Endometrial microvascular endothelial cells (primary cell): Measurements from ENCODE around the gene SPON2. TPM values are rescaled to one million over a fixed set of nuclear protein-coding genes. Genes with fewer than 3 reads are reported as not detected.

Experiments
- in situ Hi-C: cut with HindIII; loops from 2 replicates; pipeline ENCODE4 v1.10.0; 2017; ENCODE audit warnings: low sequenced_read_pairs, low pct_unique_long_range_greater_than_20kb; ENCODE audit errors: inconsistent ontology term
- total RNA-seq: library from RNA; depleted of rRNA; stranded (reverse); fragments of >200 nt; gene quantifications from one replicate; pipeline ENCODE4 v1.2.3, GENCODE V29; 2015; ENCODE audit errors: inconsistent ontology term

SPON2 gene
- total RNA-seq, 1 donor from 2014 or later = 3.3 TPM

DNA sequence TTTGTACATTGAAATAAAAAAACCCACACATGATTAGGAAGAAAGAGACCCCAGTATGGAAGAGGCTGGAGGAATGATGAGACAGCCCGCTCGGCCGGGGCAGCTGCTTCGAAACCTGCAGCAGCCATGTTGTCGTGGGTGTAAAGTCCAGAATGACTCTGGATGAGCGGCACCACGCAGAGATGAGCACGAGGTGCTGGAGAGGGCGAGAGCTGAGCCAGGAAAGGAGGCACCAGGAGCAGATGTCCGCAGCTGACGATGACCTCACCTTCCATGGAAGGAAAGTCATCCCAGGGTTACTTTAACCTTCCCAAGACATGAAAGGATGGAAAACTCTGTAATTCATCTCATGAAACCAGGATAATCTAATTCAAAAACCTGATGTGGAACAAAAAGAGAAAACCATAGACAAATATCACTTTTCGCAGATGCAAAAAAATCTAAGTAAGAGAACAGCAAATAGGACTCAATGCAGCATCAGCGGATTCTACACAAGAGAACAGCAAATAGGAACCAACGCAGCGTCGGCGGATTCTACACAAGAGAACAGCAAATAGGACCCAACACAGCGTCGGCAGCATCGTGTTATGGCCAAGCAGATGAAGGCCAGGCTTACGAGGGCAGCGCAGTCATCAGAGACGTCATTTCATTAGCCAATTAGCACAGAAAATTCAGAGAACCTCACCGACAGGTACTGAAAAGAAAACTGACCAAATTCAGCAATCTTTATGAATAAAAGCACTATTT lies 25.9 kb upstream of the SPON2 start:
- in situ Hi-C loops = no loop called here

DNA sequence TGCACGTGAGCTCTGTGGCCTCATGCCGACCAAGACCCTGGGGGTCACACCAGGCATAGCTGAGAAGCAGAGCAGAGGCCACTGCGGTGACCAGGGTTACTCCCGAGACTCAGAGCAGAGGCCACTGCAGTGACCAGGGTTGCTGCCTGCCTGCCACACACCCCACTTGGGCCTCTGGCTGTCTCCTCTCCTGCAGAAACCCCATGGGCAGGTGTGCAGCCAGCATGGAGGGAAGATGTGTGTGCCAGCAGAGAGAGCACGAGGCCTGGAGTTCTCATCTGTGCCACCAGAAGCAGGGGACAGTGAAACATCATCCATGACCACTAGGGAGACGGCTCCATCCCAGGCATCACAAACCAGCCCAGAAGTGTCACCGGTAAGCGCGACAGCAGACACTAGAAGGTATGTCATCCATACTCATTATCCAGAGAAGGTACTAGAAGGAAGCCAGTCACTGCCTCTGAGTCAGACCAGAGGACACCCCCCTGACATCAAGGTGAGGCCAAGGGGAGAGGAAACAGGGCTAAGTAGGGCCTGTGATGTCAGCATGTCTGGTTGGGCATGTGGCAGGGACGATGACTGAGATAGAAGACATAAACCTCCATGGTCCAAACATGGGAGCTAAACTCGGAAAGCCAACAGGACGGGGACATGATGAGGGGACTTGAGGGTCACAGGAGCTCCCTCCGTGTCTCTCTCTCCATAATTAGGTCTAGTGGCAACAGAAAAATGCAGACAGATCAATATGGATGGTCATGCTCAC lies 24.2 kb upstream of the SPON2 start:
- in situ Hi-C loops = no loop called here

DNA sequence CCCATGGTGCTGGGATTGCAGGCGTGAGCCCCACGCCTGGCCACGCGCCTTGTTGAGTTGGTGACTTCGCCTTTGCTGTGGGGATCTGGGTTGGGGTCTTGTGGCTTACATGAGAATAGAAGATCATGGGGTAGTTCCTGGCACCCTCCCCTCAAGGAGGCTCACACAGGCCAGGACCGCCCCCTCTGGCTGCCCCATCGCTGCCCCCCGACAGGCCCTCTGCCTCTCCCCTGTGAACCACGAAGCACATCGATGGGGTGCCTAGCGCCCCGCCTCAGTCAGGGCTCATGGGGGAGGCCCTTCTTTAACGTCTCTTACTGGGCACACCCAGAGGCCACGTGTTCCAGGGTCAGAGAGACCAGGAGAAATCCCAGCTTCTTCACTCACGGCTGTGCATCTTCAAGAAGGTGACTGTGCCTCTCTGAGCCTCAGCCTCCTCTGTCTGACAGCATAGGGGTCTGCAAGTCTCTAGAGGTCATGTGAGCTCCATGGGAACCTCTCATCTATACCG lies 23.6 kb upstream of the SPON2 start:
- in situ Hi-C loops = no loop called here

DNA sequence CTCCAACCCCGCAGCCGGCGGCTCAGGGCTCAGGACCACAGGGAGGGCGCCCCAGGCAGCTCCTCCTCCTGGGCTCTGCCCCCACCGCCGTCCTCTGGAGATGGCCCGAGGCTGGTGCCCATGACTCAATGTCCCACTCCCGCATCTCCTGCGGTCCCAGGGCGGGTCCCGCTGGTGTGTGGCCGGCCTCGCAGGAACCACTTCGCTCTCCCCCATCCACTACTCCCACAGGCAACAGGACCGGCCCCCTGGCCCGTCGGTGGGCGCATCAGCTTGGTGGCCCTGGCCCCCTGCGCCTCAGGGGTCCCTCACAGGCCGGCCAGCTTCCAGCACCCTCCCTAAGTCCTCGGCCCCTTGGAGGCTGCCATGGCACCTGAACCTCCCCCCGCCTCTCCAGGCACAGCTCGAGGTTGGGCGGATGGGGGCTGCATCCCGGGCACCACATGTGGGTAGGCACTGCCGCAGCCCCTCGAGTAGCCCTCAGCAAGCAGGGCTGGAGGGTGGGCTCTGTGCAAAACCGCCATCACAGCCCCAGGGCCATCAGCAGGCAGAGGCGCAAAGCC lies 22.8 kb upstream of the SPON2 start:
- in situ Hi-C loops = no loop called here

DNA sequence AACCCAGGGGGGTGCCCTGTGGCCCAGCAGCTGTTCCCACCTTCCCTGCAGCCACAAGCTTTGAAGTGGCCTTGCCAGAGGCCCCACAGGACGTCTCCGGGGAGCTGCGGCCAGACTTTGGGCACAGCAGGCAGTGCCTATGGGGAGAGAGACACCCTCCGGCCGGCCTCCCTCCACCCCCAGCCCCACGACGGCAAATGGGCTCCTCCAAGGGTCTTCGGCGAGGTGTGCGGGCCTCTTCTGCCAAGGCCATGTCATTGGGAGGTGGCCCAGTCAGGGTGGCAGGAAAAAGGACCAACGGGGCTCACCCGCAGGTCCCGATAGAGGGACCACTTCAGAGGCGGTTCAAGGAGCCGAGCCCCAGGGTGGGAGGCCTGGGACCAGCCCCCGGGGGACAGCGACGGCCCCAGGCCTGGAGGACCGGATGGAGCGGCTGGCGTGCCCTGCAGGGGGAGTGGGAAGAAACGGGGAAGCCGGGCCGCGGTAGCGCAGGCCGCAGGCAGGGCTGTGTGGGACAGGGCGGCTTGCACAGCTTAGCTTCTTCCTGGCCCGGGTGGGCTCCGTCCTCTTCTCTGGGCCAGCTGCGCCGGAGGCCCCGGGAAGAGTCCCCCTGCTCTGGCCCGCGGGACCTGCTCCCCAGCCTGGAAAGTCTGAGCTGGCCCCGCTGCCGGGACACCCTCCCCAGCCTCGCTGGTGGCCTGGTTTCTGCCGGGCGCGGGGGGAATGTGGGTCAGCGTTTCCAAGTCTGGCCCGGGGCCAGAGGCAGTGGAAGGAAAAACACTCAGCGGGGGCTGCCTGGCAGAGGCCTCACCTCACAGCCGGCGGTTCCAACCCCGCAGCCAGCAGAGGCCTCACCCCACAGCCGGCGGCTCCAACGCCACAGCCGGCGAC lies 21.9 kb upstream of the SPON2 start:
- in situ Hi-C loops = no loop called here

DNA sequence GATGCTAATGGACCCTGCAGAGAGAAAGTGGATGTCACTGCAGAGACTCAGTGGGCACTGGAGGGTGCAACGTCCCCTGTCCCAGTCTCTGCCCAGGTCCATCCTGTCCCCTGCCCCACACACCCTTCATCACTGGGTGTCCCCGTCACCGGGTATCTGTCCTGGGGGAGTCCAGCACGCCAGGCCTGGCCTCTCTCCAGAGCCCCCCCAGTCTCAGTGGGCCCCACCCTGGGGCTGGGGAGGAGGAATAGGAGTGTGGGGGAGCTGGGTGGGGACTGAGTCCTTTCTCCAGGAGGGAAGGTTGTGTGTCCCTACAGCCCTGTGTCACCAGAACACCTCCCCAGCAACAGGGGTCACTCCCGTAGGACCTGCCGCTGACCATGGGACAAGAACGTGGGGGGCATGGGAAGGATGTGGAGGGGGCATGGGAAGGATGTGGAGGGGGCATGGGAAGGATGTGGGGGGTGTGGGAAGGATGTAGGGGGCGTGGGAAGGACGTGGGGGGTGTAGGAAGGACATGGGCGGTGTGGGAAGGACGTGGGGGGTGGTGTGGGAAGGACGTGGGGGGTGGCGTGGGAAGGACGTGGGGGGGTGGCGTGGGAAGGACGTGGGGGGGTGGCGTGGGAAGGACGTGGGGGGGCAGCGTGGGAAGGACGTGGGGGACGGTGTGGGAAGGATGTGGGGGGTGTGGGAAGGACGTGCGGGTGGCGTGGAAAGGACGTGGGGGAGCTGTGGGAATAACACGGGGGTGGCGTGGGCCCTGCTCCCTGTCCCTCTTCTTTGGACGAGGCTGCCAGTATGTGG lies 21.0 kb upstream of the SPON2 start:
- in situ Hi-C loops = no loop called here

DNA sequence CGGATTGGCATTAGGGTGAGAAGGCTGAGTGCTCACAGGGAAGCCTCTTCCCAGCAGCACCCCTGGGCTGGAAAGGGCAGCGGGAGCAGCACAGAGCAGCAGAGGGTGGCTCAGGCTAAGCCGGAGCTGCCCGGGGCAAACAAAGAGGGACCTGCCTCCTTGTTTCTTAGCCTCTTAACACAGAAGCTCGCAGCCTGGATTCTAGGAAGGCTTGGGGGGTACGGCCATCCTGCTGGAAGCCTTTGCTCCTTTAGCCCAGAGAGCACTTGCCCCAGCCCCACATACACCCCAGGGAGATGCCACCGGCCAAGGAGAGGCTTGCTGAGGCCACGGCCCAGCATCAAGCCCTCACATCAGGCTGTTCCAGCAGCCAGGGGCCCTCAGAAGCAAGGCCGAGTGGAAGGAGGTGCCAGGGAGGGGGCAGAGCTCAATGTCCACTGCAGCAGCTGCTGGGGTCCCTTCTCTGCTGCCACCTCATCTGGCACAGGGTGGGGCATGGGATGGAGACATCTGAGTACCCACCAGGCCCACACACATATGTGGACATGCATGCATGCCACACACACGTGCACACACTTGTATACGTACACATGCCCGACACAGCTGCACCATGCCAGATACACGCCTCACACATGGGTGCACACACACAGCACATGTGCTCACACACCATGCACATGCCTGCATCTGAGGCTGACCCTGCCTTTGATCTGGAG lies 20.3 kb upstream of the SPON2 start:
- in situ Hi-C loops = no loop called here

DNA sequence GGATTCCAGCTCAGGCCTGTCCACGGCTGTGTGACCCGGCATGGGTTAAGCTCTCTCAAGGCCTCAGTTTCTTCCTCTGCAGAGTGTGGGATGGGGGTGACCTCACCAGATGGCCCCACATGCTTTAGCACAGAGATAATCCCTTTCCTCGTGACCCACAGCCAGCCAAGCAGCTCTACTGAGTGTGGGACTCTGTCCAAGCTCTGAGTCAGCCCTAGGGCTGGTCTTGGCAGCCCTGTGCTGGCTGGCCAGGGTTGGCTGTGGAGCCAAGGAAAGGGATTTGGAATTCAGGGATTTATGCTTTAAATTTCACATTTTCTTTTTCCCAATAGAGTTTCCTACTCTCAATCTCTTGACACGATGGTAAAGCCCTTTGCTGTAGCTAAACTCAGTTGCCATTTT lies 19.7 kb upstream of the SPON2 start:
- in situ Hi-C loops = no loop called here

DNA sequence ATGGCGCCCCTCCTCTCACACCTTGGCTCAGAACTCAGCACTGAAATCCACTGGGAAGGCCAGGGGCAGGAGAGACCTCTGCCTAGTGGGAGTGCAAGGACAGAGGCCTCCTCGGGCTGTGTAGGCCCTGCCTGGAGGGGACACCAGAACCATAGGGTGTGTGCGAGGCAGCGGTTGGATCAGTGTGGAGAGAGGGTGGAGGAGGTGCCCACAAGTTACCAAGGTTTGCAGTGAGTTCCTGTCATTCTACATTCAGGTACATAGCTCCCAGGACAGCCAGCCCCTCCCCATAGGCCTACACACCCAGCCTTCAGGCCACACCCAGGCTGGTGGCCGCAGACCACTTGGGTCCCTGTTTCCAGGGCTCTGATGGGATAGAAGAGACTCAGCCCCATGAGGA lies 19.2 kb upstream of the SPON2 start:
- in situ Hi-C loops = no loop called here

DNA sequence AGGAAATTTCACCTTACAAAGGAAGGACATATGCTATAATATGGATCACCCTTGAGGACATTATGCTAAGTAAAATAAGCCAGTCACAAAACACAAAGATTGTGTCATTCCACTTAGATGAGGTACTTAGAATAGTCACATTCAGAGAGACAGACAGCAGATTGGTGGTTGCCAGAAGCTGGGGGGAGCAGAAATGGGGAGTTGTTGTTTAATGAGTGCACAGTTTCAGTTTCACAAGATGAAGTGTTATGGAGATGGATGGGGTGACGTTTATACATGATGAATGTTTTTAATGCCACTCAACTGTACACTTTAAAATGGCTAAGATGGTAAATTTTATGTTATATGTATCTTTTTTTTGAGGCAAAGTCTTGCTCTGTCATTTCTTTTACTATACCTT lies 14.8 kb upstream of the SPON2 start:
- in situ Hi-C loops = no loop called here

DNA sequence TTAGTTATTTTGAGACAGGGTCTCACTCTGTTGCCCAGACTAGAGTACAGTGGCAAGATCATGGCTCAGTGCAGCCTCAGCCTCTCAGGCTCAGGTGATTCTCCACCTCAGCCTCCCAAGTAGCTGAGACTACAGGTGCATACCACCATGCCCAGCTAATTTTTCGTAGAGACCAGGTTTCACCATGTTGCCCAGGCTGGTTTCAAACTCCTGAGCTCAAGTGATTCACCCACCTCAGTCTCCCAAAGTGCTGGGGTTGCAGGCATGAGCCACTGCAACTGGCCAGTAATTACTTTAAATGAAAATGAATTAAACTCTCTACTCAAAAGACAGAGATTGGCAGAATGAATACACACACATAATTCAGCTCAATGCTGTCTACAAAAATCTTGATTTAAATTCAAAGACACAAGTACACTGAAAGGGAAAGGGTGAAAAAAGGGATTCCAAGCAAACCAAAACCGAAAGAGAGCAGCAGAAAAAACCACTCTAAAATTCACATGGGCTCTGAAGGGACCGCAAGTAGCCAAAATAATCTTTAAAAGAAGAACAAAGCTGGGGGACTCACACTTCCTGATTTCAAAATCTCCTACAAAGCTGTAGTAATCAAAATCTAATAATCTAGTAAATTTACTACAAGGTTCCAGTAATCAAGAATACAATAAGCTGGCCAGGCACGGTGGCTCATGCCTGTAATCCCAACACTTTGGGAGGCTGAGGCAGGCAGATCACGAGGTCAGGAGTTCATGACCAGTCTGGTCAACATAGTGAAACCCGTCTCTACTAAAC lies 11.8 kb upstream of the SPON2 start:
- in situ Hi-C loops = no loop called here

DNA sequence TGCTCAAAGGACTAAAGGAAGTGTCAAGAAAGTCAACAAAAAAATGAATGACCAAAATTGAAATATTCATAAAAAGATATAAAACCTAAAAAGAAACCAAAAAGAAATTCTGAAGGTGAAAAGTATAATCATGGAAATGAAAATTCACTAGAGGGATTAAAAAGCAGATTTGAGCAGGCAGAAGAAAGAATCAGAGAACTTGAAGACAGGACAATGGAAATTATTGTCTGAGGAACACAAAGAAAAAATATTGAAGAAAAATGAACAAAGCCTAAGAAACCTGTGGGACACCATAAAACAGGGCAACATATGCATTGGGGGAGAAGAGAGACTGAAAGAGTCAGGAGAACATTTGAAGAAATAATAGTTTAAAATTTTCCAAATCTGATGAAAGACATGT lies 9.9 kb upstream of the SPON2 start:
- in situ Hi-C loops = no loop called here

DNA sequence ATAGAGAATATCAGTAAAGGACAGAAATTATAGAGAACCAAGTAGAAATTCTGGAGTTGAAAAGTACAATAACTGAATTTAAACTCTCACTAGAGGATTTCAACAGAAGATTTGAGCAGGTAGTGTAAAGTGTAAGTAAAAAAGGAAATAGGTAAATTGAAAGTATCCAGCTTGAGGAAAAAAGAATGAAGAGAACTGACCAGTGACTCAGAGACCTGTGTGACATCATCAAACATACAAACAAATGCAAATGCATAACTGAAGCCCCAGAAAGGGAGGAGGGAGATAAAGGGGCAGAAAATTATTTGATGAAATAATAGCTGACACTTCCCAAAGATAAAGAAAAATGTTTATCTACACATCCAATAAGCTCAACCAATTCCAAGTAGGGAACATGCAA lies 8.3 kb upstream of the SPON2 start:
- in situ Hi-C loops = no loop called here

DNA sequence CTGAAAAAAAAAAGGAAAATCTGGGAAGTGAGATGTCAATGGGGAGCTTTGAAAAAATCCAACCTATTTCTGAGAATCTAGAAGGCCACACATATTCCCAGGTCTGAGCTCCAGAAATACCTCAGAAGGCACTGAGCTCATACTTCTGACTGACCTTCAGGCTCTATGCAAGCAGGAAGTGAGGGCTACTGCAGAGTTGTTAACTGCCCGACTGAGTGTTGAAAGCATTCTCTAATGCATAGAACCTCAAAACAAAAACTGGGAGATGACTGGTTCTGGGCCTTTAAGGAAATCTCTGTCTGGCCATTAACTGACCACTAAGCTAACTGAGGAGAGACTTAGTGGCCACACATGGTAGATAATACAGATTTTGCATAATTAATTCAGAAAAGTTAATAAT lies 7.6 kb upstream of the SPON2 start:
- in situ Hi-C loops = no loop called here

DNA sequence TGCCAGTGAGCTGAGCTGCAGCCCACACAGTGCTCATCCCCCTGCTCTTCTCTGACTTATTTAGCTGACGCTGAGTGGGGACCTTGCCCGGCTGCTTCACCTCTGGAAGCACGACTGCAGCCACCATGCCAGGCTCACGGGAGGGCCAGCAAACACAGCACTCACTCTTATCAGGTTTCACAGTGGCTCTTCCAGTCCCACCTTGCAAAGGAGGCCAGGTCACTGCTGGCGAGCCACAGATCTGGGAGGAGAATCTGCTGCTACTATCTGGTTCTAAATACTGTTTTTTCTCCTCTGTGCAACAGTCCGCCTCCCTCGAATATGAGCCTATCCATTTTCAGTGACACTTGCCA lies 6.7 kb upstream of the SPON2 start:
- in situ Hi-C loops = no loop called here

DNA sequence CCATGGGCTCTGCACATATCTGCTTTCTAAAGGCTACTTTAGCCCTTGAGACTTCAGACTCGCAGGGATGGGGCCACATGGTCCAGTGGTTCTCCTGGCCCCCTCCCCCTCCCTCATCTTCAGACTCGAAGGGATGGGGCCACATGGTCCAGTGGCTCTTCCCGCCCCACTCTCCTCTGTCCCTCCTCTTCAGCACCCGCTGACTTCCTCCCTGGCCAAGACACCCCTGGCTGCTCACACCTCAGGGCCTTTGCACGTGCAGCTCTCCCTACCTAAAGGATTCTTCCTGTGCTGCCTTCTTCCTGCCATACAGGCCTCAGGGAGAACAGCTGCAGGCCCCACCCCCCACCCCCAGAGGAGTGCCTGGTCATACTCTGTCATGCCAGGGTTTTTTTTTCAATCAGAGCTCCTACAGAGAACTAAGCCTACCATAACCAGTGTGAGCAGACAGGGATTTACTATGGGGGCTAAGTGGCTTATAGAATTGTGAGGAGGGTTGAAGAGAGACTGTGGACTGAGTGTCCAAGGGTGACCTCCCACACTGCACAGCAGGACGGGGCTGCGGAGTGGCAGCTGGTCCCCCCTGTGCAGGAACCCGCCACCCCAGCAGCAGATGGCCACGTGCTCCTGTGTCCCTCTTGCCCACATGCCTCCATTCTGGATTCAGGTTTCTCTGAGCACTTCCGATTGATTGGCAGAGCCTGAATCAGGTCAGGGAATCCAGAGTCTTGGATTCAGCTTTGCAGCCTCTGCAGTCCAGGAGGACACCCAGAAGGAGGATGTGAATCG lies 6.1 kb upstream of the SPON2 start:
- in situ Hi-C loops = no loop called here
